Eye (tissue), 1 donor: ENCODE measurements around the gene ATRN.
"Not testable (repeated sequence)": the region's sequence is repeated elsewhere in the genome, so short reads cannot be mapped to it uniquely, and the experiment has no call there.

Experiments used
- DNase-seq: peaks from one replicate; pipeline ENCODE4 v3.0.0-alpha.2; 2015

ATRN gene

GRCh38 chr20:3521852-3522740 lies 51.3 kb downstream of the ATRN start:
- no peak for DNase-seq

- DNase-seq = not testable (repeated sequence)
These were observed 53.9 kb downstream of the ATRN start for GRCh38 chr20:3524696-3525095.

- DNase-seq = no peak
These were observed 61.3 kb downstream of the ATRN start for GRCh38 chr20:3532089-3532615.

- not testable (repeated sequence) for DNase-seq
These were observed 66.9 kb downstream of the ATRN start for GRCh38 chr20:3537733-3538132.

- DNase-seq = no peak
These were observed 68.7 kb downstream of the ATRN start for GRCh38 chr20:3539311-3540107.

GRCh38 chr20:3541887-3542721 lies 71.3 kb downstream of the ATRN start:
- DNase-seq = no peak

GRCh38 chr20:3543901-3544507 lies 73.2 kb downstream of the ATRN start:
- DNase-seq = no peak

GRCh38 chr20:3545401-3545925 lies 74.6 kb downstream of the ATRN start:
- no peak for DNase-seq

GRCh38 chr20:3547906-3548305 lies 77.1 kb downstream of the ATRN start:
- DNase-seq = no peak

GRCh38 chr20:3550837-3551236 lies 80.0 kb downstream of the ATRN start:
- no peak for DNase-seq

GRCh38 chr20:3551681-3552434 lies 81.0 kb downstream of the ATRN start:
- DNase-seq = no peak

- DNase-seq = no peak
These were observed 82.8 kb downstream of the ATRN start for GRCh38 chr20:3553663-3554062.

- no peak for DNase-seq
These were observed 86.5 kb downstream of the ATRN start for GRCh38 chr20:3557237-3557785.

- no peak for DNase-seq
These were observed 88.4 kb downstream of the ATRN start for GRCh38 chr20:3559231-3559630.

GRCh38 chr20:3559637-3560036 lies 88.8 kb downstream of the ATRN start:
- no peak for DNase-seq

- DNase-seq = no peak
These were observed 89.3 kb downstream of the ATRN start for GRCh38 chr20:3560162-3560561.

- DNase-seq = no peak
These were observed 89.8 kb downstream of the ATRN start for GRCh38 chr20:3560578-3560977.

- no peak for DNase-seq
These were observed 92.3 kb downstream of the ATRN start for GRCh38 chr20:3563133-3563532.

GRCh38 chr20:3563548-3564177 lies 92.8 kb downstream of the ATRN start:
- peak; percentile 60 for DNase-seq

- DNase-seq = no peak
These were observed 95.0 kb downstream of the ATRN start for GRCh38 chr20:3565851-3566250.
